ENCODE results near the gene ZFP36L2.
A peak's percentile ranks its signal among the peaks of the same experiment; 100 is the strongest.
"Not testable (repeated sequence)": the region's sequence is repeated elsewhere in the genome, so short reads cannot be mapped to it uniquely, and the experiment has no call there.

Gene ZFP36L2

GRCh38 chr2:43206602-43207001, 19.8 kb downstream of the ZFP36L2 start:
- no peak for ATAC-seq

GRCh38 chr2:43203373-43203772, 23.0 kb downstream of the ZFP36L2 start:
- no peak for ATAC-seq

- ATAC-seq, result no peak
Observed at GRCh38 chr2:43202289-43202688, 24.1 kb downstream of the ZFP36L2 start.

GRCh38 chr2:43201497-43201896, 24.9 kb downstream of the ZFP36L2 start:
- ATAC-seq, result no peak

GRCh38 chr2:43201016-43201415, 25.4 kb downstream of the ZFP36L2 start:
- ATAC-seq, result no peak

- no peak for ATAC-seq
Observed at GRCh38 chr2:43199492-43200488, 26.6 kb downstream of the ZFP36L2 start.

- ATAC-seq, result no peak
Observed at GRCh38 chr2:43198263-43198662, 28.1 kb downstream of the ZFP36L2 start.

GRCh38 chr2:43197588-43197896, 28.9 kb downstream of the ZFP36L2 start:
- ATAC-seq, result no peak

- no peak for ATAC-seq
Observed at GRCh38 chr2:43196768-43197587, 29.4 kb downstream of the ZFP36L2 start.

- no peak for ATAC-seq
Observed at GRCh38 chr2:43194121-43194869, 32.1 kb downstream of the ZFP36L2 start.

- no peak for ATAC-seq
Observed at GRCh38 chr2:43193652-43194120, 32.7 kb downstream of the ZFP36L2 start.

- no peak for ATAC-seq
Observed at GRCh38 chr2:43192744-43193651, 33.4 kb downstream of the ZFP36L2 start.

- no peak for ATAC-seq
Observed at GRCh38 chr2:43191947-43192516, 34.4 kb downstream of the ZFP36L2 start.

GRCh38 chr2:43190311-43191052, 35.9 kb downstream of the ZFP36L2 start:
- no peak for ATAC-seq

GRCh38 chr2:43189861-43190260, 36.5 kb downstream of the ZFP36L2 start:
- ATAC-seq, result not testable (repeated sequence)

GRCh38 chr2:43188561-43189386, 37.6 kb downstream of the ZFP36L2 start:
- ATAC-seq, result no peak

GRCh38 chr2:43186679-43187374, 39.6 kb downstream of the ZFP36L2 start:
- ATAC-seq, result no peak

- ATAC-seq, result no peak
Observed at GRCh38 chr2:43186321-43186678, 40.1 kb downstream of the ZFP36L2 start.

- peak; percentile 5 to 13 for ATAC-seq
Observed at GRCh38 chr2:43185146-43185545, 41.3 kb downstream of the ZFP36L2 start.

Measured in activated CD4-positive, CD25-positive, alpha-beta regulatory T cell treated with anti-CD3 and anti-CD28 coated beads, Interleukin-2, amount 50 U/mL, for 24 hours (primary cell).